Stimulated activated CD4-positive, alpha-beta T cell treated with anti-CD3 and anti-CD28 coated beads, Interleukin-1b, Interleukin-23, amount 100 ng/mL, for 4 hours (primary cell): ENCODE data around the gene SLC13A3.

Source experiments
- DNase-seq, 2 donors: peaks; one replicate each; pipeline ENCODE4 v3.0.0-alpha.2; 2020; ENCODE audit warnings: low read depth in 2 of 2

The SLC13A3 gene

DNA sequence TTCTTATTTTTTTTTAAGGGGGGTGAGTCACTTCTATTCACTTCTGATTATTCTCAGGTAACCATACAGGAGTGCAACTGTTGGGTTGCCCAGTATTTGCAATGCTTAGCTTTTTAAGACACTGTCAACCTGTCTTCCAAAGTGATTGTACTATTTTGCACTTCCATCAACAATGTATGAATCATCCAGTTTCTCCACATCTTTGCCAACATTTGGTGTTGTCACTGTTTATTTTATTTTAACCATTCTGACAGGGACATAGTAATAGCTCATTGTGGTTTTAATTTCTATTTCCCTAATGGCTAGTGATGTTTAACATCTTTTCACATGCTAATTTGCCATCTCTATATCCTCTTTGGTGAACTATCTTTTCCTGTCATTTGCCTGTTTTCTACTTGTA lies 1.4 kb upstream of the SLC13A3 start:
- DNase-seq: no peak

DNA sequence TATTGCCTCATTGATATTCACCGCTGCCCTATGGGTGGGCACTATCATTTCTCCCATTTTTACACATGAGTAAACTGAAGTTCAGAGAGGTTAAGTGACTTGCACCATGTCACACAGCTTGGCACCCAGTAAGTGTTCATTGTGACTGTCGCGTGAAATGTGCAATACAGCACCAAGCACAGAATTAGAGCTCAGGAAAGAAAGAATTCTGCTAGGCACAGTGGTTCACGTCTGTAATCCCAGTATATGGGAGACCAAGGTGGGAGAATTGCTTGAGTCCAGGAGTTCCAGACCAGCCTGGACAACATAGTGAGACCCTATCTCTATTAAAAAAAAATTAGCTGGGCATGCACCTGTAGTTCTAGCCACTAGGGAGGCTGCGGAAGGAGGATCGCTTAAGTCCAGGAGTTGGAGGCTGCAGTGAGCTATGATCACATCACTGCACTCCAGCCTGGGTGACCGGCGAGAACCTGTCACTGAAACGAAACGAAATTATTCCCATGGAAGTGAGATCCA lies 626 bp downstream of the SLC13A3 start:
- DNase-seq: no peak

DNA sequence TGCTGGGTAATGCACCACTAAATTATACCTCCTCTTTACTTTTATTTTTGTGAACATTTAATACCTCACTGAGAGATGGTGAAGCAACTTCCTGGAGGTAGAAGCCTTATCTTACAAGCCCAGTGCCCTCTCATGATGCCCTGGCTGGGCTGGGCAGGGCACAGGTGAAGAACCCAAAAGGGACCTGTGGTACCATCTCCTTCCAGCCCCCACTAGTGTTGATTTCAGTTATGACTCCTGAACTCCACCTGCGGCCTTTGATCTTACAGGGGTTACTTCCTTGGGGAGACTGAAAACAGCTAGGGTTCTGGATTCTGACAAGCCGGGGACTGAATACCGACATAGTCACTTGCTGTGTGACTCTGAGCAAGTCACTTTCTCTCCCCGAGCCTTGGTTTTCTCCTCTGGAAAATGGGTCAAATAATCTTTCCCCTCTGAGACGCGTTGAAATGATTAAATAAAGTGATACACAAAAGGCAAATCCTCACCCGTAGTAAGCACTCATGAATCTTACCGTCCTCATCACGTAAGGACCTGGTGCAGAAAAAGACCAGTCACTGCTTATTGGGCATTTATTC lies 1.2 kb downstream of the SLC13A3 start:
- DNase-seq: no peak

DNA sequence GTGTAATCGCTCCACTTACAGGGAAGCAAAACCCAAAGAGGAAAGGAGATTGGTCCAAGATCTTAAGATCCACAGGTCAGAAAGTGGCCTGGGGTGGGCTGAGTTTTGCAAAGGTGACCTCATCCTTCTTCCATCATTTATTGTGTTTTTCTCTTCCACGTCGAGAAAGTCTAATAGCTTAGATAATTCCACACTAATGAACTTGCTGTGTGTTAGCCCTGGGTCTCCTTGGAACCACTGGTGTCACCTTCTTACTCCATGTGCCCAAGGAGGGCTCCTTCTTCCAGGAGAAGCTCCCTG lies 1.7 kb downstream of the SLC13A3 start:
- DNase-seq: no peak

DNA sequence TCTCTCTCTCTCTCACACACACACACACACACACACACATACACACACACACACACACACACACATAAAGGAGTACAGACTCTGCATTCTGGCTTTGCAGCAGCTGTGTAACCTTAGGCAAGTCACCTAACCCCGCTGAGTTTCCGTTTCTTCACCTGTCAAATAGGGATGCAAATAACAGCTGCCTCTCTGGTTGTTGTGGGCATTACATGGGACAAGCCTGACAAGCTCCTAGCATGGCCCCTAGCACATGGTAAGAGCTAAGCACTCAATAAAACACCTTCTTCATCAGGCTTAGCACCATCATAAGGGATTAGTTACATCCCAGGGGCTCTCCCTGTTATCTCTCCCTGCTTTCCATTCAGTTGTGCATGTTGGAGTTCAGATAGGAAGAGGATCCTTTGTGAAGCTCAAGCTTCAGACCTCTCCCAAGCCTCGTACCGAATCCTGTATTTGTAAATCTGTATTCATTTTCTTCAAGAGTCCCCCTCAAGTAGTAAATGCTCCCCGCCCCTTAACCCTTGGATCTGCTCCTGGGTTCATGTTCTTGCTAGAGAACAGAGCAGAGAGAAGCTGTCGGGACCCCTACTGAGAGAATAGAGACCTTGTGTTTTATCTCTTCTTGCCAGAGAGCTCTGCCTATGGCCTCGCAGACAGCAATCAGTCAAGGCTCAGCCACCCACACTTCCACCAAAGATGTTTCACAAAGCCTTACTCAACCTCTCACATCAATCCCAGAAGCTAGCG lies 2.2 kb downstream of the SLC13A3 start:
- no peak for DNase-seq

DNA sequence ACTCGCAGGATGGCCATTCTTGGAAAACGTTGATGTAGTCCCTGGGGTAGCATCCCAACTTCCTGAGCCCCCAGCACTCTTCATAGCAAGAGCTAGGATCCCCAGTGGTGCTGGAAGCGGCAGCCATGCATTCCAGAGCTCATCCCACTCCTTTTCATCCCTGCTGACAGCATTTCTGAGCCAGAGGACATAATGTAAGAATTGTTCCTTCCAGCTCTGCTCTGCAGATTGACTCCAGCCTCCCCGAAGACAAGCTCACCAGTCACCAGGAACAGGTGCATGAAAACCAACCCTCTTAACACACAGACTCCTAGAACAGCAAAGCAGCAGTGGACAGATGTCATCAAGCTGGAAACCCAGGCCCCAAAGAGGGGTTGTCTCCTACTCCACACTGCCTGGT lies 3.8 kb downstream of the SLC13A3 start:
- DNase-seq: no peak

DNA sequence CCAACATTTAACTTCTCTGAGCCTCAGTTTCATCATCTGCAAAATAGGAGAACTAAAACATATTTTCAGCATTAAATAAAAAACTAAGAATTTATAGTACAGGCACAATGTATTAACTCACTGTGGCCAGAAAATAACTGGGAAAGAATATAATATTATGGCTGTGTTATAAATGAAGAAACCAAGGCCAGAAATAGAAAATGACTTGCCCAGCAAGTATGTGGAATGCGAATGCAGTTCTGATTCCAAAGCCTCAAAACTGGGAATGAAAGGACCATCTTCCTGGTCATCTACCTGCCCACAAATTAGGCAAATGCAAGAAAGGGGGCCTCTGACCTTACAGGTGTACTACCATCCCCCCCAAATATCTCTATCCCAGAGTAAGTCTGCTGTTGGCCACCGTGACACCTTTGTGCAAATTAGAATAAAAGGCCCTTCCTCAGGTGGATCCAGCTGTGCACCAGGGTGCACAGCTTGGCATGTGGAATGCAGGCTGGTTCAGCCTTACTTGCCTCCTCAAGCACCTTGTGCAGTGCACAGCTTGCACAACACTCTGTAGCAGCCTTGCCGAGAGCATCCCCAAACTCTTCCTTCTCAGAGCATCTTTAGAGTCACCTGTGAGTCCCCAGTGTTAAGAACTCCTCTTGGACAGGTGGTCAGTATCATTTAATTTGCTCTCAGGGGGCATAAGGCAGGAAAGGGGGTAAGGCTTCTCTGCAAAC lies 4.4 kb downstream of the SLC13A3 start:
- no peak for DNase-seq

DNA sequence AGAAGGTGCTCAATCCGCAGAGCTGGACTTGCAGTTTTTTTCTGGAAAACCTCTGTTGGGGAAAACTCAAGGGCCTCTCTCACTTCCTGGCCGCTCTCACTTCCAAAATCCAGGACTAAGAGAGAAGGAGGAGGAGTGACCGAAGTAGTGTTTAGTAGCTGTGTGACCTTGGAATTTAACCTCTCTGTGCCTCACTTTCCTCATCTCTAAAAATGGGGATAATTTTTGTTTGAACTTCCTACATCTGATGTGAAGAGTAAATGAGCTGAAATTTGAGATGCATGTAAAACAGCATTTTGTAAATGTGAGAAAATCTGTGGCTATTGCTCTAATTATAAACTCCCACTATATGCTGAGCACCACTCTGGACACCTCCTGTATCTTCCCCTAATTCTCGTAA lies 5.1 kb downstream of the SLC13A3 start:
- no peak for DNase-seq

DNA sequence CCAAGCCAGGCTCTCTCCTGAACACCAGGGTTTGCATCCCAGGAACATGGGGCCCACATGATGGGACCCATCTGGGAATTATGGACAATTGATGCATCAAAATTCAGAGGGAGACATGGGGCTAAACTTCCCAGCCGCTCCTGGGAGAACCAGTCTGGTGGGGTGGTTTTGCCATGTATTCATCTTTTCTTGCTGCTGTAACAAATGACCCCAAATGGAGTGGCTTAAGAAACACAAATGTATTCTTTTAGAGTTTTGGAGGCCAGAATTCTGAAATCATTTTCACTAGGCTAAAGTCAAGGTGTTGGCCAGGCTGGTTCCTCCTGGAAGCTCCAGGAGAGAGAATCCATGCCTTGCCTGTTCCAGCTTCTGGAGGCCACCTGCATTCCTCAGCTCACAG lies 6.5 kb downstream of the SLC13A3 start:
- no peak for DNase-seq

DNA sequence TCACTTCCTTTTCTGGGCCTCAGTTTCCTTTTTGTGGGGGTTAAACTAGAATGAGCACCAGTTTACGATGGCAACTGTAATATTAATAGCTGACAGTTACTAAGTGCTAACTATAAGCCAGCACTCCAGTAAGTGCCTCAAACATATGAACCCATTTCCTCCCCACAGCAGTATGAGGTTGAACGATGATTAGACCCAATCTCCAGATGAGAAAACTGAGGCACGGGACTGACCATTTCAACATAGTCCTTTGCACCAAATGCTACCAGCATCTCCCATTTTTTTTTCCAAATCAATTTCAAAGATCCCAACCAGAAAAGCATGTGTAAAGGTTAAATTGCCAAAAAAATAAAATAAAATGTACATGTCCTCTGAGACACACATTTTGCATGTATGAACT lies 7.1 kb downstream of the SLC13A3 start:
- no peak for DNase-seq

DNA sequence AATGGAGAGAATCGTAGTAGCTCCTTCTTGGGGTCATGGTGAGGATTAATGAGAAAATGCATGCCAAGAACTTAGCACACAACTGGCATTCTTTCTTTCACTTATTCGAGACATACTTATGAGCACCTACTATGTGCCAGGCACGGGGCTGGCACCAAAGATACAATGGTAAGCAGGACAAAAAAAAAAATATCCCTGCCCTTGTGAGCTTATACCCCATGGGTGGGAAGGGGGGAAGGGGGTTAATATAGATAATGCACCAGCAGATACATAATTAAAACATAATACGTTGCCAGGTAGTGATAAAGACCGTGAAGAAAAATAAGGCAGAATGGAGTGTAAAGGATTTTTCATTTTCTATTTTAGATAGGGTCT lies 8.3 kb downstream of the SLC13A3 start:
- DNase-seq: no peak

DNA sequence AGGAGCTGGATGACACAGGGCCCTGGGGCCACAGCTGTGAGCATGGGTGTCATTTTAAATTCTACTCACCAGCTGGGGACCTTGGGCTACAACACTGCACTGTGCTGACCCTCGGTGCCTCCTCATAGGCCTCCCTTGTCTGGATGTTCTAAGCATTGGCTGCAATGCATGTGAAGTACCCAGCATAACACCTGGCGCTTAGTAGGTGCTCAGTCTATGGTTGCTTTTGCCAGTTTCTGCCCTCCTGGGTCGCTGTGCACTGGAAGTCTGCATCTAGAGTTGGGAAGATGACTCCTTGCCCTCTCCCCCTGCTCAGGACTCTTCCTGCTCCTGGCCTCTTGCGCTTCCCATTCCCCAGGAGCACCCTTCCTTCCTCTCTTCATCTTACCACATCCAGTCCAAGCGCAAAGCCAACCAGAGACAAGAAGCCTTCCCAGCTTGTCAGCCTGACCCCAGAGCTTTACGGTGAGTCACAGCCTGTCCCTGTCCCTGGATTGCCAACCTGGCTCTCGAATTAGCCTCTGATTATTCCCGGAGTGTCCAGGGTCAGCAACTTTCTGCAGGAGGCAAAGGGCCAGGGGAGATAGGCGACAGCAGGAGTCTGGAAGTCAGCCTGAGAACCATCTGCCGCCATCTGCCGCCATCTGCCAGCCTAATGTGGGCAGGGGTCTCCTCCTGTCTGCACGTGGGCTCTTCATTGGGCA lies 8.8 kb downstream of the SLC13A3 start:
- DNase-seq: no peak

DNA sequence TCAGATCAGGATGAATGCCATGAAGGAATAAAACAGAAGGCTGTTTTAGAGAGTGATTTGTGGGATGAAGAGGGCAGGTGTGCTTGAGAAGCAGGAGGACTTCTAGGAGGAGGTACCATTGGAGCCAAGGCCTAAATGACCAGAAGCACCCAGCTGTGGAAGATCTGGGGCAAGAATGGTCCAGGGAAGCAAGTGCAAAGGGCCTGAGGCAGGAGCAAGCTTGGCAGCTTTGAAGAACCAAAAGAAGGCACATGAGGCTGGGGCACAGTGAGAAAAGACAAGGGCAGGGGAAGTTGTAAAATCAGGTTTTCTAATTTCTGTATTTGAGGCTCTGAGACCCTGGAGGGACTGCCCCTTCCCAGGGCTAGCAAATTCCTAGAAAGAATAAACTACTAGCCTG lies 9.8 kb downstream of the SLC13A3 start:
- DNase-seq: no peak

DNA sequence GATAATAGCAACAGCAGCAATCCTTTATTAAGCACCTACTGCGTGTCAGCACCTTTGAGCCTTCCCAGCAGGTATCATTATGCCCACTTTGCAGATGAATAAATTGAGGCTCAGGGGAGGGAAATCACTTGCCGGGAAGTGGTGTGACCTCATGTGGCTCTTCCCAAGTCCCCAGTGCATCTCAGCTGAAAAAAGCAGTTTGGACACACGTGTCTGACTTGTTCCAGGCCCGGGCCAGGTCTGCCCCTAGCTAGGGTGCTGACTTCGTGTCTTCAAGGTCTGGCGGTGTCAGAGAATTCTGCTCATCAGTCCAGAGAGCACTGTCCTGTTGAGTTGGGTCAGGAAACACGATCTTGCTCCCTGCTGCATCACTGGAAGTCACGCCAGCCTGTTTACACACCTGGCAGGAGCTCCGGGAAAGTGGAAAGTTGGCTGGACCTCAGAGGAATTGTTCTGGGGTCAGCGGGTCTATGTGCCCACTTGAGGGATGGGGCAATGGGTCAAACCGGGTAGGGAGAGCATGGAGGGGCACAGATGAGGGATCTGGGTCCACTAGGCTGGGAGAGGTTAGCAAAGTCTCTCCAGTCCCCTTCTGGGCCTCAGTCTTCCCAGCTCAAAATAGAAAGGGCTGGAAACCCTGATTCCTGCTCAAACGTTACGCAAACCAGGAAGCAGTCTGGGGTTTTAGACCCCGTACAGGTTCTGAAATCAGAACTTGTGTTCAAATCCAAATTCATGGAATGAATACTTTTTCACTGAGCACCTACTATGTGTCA lies 10.5 kb downstream of the SLC13A3 start:
- no peak for DNase-seq

DNA sequence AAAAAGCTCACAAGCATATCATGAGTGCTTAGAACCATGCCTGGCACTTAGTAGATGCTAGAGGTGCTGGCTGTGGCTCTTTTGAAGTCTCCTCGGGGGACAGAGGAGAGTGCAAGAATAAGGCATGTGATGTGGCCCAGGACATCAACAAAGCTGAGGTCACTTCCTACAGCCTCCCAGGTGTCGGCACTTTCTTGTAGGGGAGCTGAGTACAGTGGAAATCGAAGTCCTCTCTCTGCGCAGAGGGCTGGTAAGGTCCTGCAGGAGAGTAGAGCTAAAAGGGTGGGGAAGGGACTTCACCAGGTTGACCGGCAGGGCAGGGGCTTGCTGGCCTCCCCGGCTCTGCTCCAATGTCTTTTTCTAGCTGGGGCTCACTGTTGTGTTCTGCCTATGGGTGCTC lies 11.2 kb downstream of the SLC13A3 start:
- DNase-seq: no peak

DNA sequence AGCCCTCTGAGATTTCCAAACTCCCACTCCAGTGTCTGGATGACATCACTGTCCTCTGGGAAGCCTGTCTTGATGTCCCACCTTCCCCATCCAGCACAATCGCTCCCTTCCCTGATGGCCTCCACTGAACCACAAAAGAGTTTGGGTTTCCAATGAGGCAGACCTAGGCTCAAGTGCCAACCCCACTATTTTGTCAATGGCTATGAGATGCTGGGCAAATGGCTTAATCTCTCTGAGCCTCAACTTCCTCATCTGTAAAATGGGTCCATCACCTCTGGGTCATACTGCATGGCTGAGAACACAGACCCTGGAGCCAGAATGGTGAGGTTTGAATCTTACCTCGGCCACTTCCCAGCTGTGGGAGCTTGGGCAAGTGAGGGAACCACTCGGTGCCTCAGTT lies 11.7 kb downstream of the SLC13A3 start:
- DNase-seq: no peak

DNA sequence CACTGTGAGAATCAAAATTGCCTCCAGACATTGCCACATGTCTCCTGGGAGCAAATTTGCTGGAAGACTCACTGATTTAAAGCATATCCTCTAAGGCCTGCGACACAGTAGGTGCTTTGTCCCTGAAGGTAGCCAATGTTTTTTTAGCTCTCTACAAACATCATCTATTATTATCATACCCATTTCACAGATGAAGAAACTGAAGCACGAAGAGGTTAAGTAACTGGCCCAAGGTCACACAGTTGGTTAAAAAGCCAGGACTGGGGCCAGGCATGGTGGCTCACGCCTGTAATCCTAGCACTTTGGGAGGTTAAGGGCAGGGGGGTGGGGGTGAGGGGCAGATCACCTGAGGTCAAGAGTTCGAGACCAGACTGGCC lies 12.4 kb downstream of the SLC13A3 start:
- no peak for DNase-seq

DNA sequence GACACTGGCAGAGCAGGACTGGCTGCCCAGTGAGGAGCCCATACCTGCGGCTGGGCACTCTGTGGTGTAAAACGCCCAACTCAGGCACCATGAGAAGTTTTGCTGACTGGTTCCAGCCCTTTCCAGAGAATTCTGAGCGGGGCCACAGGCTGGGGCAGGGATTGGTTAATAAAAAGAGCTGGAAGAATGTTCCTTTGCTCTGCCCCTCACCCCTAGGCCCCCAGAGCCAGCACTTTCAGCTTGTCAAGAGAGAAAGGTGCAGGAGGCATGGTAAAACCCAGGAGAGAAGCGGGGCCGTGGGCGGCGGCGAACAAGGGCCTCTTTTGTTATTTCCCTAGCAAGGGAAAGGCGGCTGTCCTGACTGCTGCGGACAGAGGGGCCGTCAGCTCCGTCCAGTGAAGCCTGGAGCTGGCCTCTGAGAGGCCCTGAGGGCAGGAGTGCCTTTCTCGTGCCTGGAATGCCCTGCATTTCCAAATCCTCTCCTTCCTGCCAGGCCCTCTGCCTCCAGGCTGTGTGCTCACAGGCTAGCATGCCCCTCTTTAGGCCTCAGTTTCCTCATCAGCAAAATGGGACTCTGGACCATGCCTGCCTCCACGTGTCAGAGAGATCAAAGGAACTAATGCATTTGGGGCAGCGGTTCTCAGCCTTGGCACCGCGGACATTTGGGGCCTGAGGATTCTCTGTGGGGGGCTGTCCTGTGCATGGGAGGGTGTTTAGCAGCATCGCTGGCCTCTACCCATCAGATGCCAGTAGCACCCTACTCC lies 12.9 kb downstream of the SLC13A3 start:
- no peak for DNase-seq

DNA sequence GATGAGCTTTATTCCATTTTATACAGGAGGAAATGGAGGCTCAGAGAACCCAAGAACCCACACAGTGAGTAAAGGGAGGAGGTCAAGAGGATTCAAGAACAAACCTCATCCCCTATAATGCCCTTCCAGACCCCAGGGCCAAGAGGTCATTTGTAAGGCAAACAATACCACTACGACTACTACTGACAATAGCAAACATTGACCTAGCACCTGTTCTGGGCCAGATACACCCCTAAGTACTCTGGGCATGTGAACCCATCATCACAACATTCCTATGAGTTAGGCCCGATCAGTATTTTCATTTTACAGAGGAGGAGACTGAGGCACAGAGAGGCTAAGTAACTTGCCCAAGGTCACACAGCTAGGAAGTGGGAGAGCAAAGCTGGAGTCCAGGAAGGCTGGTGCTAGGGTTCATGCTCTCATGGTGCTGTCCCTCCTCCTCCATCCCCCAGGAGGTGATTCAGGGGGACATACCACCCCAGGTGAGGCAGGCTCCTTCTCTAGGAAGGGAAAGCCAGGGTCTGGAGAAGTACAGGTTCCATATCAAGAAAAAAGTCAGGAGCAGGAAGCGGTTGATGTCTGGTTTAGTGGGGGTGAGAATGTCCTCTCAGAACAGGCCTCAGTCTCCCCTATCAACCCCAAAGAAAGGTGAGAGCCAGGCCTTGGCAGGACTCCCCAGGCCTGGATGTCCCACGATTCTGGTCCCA lies 13.7 kb downstream of the SLC13A3 start:
- no peak for DNase-seq

DNA sequence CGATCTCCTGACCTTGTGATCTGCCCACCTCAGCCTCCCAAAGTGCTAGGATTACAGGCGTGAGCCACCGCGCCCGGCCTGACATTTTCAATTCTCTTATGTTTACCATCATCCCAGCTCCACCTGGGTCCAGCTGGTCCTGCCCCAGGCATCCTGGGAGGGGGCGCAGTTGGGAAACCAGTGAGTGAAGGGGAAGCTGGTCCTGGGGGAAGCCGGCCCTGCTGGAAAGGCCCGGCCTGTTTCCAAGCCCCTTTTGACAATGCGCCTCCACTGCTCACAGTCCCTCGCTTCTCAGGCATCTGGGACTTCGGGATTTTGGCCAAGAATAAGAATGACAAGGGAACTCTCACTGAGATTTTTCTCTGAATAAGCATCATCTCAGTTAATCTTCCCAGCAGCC lies 14.2 kb downstream of the SLC13A3 start:
- no peak for DNase-seq

DNA sequence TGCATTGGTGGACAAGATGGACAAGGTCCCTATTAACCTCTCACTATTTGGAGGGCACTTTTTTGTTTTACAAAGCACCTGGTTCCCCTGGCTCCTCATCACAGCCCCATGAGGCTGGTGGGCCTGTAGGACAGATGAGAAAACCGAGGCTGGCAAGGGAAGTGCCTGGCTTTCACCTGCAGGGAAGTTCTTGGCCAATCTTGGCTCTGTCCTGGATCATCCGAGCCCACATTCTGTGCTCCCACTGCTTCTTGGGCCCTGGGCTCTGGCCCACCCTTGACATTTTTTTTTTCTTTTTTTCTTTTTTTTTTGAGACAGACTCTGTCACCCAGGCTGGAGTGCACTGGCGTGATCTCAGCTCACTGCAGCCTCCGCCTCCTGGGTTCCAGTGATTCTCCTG lies 14.7 kb downstream of the SLC13A3 start:
- DNase-seq: no peak
